Measurements from ENCODE around the gene NKX1-1.

Gene NKX1-1

GRCh38 chr4:1417522-1418390, 11.5 kb upstream of the NKX1-1 start:
- Histone ChIP-seq H2AFZ (ENCODE audit: low read depth, low read length) (no peak overlapping the region), H3K9me3 (ENCODE audit: insufficient read depth, low read length) (no peaks in the 10 kb centered on the region), H3K27me3 (ENCODE audit: low read depth, low read length) (0 out of 2 replicates have a peak, but pooled peaks cover 2% of the 10 kb centered on the region), H3K4me1 (ENCODE audit: low read length) (no peaks in the 10 kb centered on the region), H4K20me1 (ENCODE audit: insufficient read depth, low read length) (no peaks in the 10 kb centered on the region), H3K27ac (ENCODE audit: low read length) (no peak overlapping the region), H3K79me2 (ENCODE audit: low read length) (no peaks in the 10 kb centered on the region), H3K36me3 (replicated peaks; ENCODE audit: low read depth, low read length) (no peaks in the 10 kb centered on the region), H3K4me3 (ENCODE audit: low read length) (no peak overlapping the region), H3K4me2 (ENCODE audit: low read length) (no peak overlapping the region), H3K9ac (ENCODE audit: low read length) (no peak overlapping the region)
- TF ChIP-seq CTCF (IDR thresholded peaks at IDR 0.05; ENCODE audit: low read depth, low read length) (no peak), EZH2phosphoT487 (IDR thresholded peaks at IDR 0.05; ENCODE audit: low read depth) (no peak)

- Histone ChIP-seq H3K4me3 (ENCODE audit: low read length) (no peak overlapping the region), H3K27me3 (ENCODE audit: low read depth, low read length) (no peaks in the 10 kb centered on the region), H4K20me1 (ENCODE audit: insufficient read depth, low read length) (no peaks in the 10 kb centered on the region), H3K9me3 (ENCODE audit: insufficient read depth, low read length) (no peaks in the 10 kb centered on the region), H3K27ac (ENCODE audit: low read length) (no peak overlapping the region), H3K4me1 (ENCODE audit: low read length) (no peaks in the 10 kb centered on the region), H3K36me3 (replicated peaks; ENCODE audit: low read depth, low read length) (no peaks in the 10 kb centered on the region), H2AFZ (ENCODE audit: low read depth, low read length) (no peak overlapping the region), H3K4me2 (ENCODE audit: low read length) (no peak overlapping the region), H3K9ac (ENCODE audit: low read length) (no peak overlapping the region), H3K79me2 (ENCODE audit: low read length) (no peaks in the 10 kb centered on the region)
- TF ChIP-seq CTCF (IDR thresholded peaks at IDR 0.05; ENCODE audit: low read depth, low read length) (no peak), EZH2phosphoT487 (IDR thresholded peaks at IDR 0.05; ENCODE audit: low read depth) (no peak)
Observed at GRCh38 chr4:1416948-1417260, 10.7 kb upstream of the NKX1-1 start.

GRCh38 chr4:1416051-1416947, 10.1 kb upstream of the NKX1-1 start:
- H2AFZ ChIP-seq (ENCODE audit: low read depth, low read length), result no peak overlapping the region

More at GRCh38 chr4:1416051-1416947, 10.1 kb upstream of the NKX1-1 start:
- H3K4me3 ChIP-seq (ENCODE audit: low read length), result no peak overlapping the region
- H3K4me1 ChIP-seq (ENCODE audit: low read length), result no peaks in the 10 kb centered on the region
- H3K79me2 ChIP-seq (ENCODE audit: low read length), result no peaks in the 10 kb centered on the region
- no peak for TF ChIP-seq EZH2phosphoT487 (IDR thresholded peaks at IDR 0.05; ENCODE audit: low read depth)
- TF ChIP-seq CTCF (IDR thresholded peaks at IDR 0.05; ENCODE audit: low read depth, low read length), result no peak
- H3K27ac ChIP-seq (ENCODE audit: low read length), result no peak overlapping the region
- no peaks in the 10 kb centered on the region for H4K20me1 ChIP-seq (ENCODE audit: insufficient read depth, low read length)
- no peaks in the 10 kb centered on the region for H3K27me3 ChIP-seq (ENCODE audit: low read depth, low read length)
- H3K9me3 ChIP-seq (ENCODE audit: insufficient read depth, low read length), result no peaks in the 10 kb centered on the region
- no peak overlapping the region for H3K9ac ChIP-seq (ENCODE audit: low read length)
- H3K36me3 ChIP-seq (replicated peaks; ENCODE audit: low read depth, low read length), result no peaks in the 10 kb centered on the region
- no peak overlapping the region for H3K4me2 ChIP-seq (ENCODE audit: low read length)
